ENCODE results near the gene DUT.

Gene DUT

GRCh38 chr15:48330105-48330785 lies 984 bp upstream of the DUT start:
- no peak for DNase-seq (ENCODE audit: low read depth in 3 of 3, low spot score in 1 of 3)

GRCh38 chr15:48331796-48332641 lies 790 bp downstream of the DUT start:
- DNase-seq (ENCODE audit: low read depth in 3 of 3, low spot score in 1 of 3): peak; percentile 44 to 68 (median 45)

DNA sequence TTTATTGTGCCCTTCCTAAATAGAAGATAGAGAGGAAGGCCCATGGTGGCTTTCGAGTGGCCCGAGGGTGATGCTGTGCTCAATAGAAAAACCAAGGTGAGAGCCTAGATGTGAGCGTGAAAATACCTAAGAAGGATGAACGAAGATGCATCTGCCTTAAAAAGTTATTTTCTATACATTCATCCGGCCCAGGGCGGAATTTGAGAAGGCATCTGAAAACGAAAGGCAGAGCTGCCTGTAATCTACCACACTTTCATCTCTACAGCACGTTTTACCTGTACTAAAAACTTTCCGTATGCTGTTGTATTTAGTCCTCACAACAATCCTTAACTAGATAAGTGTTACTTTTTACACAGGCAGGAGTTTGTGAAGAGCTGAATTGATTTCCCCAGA lies 1.4 kb downstream of the DUT start:
- no peak for DNase-seq (ENCODE audit: low read depth in 3 of 3, low spot score in 1 of 3)

GRCh38 chr15:48333540-48333939 lies 2.3 kb downstream of the DUT start:
- no peak for DNase-seq (ENCODE audit: low read depth in 3 of 3, low spot score in 1 of 3)

- DNase-seq (ENCODE audit: low read depth in 3 of 3, low spot score in 1 of 3): no peak
Observed at GRCh38 chr15:48334260-48334659, 3.0 kb downstream of the DUT start.

DNA sequence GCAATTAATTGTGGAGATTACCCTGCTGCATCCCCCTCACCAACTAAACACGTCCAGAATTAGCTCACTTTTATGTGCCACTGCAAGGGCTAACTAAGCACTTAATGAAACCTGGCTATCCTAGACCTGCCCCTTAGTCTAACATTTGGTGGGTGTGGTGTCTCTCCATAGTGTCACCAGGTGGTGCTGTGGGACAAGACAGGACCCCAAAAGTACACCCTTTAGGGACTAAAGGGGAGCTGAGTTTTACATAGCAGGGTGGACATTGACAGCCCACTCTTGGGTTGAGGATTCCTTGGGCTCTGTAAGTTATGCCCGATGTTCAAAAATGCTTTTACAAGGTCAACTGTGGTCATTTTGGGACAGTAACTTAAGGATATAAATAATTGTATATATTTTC lies 5.7 kb downstream of the DUT start:
- no peak for DNase-seq (ENCODE audit: low read depth in 3 of 3, low spot score in 1 of 3)

GRCh38 chr15:48337607-48338006 lies 6.4 kb downstream of the DUT start:
- DNase-seq (ENCODE audit: low read depth in 3 of 3, low spot score in 1 of 3): no peak

DNA sequence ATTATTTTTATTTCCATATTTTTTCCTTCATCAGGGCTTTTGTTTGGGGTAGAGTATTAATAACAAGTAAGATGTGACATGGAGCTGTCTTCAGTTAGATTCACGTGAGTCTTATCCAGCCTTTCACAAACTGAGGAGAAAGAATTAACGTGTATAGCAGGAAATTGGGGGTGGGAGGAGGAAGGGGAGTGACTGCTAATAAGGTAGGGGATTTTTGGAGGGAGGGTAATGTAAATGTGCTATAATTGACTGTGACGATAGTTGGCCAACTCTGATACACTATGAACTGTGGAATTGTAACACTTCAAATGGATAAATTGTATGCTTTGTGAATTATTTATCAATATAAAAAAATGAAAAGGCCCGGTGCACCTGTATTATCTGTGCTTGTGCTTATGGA lies 8.9 kb downstream of the DUT start:
- no peak for DNase-seq (ENCODE audit: low read depth in 3 of 3, low spot score in 1 of 3)

GRCh38 chr15:48343865-48344264 lies 12.6 kb downstream of the DUT start:
- no peak for DNase-seq (ENCODE audit: low read depth in 3 of 3, low spot score in 1 of 3)

- DNase-seq (ENCODE audit: low read depth in 3 of 3, low spot score in 1 of 3): no peak
Observed at GRCh38 chr15:48345516-48345915, 14.3 kb downstream of the DUT start.

- DNase-seq (ENCODE audit: low read depth in 3 of 3, low spot score in 1 of 3): peak in 2 of 3 donors; percentile 10 to 12
Observed at GRCh38 chr15:48352474-48353072, 21.3 kb downstream of the DUT start.

DNA sequence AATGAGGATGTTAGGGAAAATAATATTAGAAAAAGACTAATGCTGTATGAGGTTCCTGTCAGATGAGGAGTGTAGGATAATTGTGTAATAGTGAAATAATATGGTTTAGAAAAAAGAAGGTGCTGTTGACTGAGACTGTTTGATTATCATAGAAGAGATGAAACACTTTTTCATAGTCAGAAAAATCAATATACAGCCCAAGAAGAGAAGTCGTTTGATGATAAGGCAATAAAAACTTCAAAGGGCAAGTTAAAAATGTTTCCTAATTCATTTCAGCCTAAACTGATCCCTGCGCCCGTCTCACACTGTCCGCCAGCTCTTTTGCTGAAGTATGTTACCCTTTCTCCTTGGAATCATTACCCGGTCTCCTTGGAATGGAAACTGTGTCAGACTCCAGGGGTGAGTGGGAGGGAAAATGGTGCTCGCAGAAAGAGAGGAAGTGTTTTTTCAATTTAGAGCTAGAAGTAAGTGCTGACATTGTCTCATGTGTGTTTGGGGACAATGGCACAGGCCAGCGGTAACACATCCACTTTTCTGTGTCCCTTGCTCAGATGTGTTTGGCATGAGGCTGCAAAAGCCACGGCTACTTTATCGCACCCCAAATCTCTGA lies 23.6 kb downstream of the DUT start:
- no peak for DNase-seq (ENCODE audit: low read depth in 3 of 3, low spot score in 1 of 3)

- no peak for DNase-seq (ENCODE audit: low read depth in 3 of 3, low spot score in 1 of 3)
Observed at GRCh38 chr15:48355377-48355776, 24.1 kb downstream of the DUT start.

DNA sequence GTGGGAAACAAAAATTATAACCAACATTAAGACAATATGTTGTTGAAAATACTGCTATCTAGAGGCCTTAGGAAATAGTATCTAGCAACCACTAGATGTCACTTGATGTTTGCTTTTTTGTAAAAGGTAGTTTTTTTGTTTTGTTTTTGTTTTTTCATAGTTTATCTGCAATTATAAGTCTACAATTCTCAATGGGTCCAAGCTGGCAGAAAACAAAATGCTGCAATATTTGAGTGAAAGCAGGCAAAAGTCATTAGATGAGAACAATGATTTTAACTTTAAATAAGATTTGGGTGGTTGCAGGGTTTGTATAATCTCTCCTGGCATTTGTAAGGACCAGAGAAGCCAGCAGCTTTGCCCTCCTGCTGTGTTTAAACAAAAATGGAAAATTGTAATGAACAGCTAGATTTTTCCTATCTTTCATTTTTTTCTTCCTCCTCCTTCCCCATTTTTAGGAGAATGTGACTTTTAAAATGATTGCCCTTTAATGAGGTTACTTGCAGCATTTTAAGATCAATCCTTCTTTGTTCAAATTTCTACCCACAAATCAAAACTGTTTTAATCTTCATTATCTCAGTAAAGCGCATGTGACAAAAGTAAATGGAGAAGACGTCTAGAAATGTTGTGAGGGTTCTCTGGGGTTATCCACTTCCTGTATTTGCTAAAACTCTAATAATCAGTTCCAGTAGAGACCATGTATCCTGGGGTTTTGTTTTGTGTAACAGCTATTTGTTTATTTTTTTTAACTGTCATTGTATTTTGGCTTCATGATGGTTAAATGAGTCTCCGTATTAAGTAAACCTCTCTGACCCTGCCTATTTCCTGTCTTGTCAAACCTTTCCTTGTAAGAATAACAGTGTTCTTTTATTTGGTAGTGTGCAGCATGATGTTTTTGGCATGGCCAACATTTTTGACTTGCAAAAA lies 27.3 kb downstream of the DUT start:
- no peak for DNase-seq (ENCODE audit: low read depth in 3 of 3, low spot score in 1 of 3)

GRCh38 chr15:48360841-48361240 lies 29.6 kb downstream of the DUT start:
- DNase-seq (ENCODE audit: low read depth in 3 of 3, low spot score in 1 of 3): no peak

DNA sequence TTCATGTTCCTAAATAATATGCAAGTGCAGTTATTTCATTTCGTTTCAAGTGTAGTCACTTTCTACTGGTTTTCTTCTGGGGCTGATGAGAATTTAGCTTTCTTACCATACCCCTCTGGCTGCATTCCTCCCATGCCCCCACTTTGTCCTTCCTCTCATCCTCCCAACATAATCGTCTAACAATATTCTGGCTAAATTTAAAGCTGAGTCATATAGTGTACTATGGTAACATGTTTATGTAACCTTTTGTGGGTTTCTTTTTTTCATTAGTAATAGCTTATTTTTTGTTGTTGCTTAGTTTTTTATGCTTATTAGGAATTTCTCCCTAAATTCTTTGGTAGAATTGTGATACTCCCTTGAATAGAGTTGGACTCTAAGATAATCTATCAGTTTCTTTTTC lies 30.5 kb downstream of the DUT start:
- no peak for DNase-seq (ENCODE audit: low read depth in 3 of 3, low spot score in 1 of 3)

GRCh38 chr15:48363474-48363873 lies 32.2 kb downstream of the DUT start:
- no peak for DNase-seq (ENCODE audit: low read depth in 3 of 3, low spot score in 1 of 3)

DNA sequence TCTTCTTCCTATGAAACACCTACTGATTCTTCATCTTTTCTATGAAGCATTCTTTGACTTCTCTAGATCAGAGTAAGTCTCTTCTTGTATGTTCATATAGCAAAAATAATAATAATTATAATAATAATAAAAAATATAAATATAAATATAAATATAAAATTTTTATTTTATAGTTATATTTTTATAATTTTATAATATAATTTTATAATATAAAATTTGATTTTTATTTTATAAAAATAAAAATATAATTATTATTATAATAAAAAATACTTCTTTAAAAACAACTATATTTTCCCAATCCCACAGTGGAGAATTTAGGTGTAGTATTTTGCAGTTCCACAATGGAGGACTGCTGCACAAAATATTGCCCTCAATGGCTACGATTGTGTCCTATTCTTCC lies 34.3 kb downstream of the DUT start:
- no peak for DNase-seq (ENCODE audit: low read depth in 3 of 3, low spot score in 1 of 3)

DNA sequence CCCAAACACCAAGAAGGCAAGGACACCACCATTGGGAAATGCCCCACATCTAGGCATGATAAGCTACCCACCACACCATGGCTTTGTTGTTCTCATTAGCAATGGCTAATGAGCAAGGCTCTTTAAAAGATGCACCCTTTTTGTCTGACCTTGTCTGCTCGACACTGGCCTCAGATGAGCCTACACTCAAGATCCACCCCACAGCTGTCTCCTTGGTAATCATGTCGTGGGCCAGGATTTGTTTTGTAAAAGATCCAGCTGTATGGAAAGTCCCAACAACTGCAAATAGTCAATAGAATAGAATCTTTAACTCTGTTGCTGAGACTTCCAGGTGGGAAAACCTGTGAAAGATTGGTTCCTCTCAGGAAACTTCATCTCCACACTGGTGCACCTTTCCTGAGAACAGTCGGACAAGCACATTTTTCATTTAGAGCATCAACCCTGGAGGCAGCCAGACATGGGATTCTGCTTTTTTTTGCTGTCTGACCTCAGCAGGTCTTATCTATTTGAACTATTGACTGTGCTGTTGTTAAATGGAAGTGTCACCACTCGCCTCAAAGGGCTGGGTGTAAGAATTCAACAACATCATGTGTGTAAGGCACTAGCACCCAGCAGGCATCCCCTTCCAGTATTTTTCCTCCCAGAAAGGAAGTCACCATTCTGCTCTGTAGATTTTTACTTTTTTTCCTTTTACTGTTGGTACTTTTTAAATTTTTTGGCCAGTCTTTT lies 35.5 kb downstream of the DUT start:
- no peak for DNase-seq (ENCODE audit: low read depth in 3 of 3, low spot score in 1 of 3)

DNA sequence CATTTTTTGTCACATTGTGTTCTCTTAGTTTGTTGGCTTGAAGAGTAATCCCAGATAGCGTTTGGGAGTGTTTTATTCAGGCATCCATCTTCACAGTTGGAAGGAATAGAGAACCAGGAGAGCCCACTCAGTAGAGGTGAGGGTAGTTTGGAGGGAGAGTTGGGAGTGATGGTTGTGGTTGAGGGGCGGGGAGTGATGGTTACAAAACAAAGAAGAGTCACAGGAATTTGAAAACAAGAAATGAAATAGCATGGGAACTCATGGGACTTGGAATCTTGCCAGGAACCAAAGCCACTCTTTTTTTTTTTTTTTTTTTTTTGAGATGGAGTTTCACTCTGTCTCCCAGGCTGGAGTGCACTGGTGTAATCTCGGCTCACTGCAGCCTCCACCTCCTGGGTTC lies 36.3 kb downstream of the DUT start:
- DNase-seq (ENCODE audit: low read depth in 3 of 3, low spot score in 1 of 3): no peak

All from stimulated activated CD4-positive, alpha-beta T cell treated with anti-CD3 and anti-CD28 coated beads, TNF-alpha, amount 100 ng/mL, for 1 hour (primary cell).